HG03442 (cell line): ENCODE measurements around the gene PPP4C.
"Not testable (repeated sequence)": the region's sequence is repeated elsewhere in the genome, so short reads cannot be mapped to it uniquely, and the experiment has no call there.

ENCODE experiments used
- ATAC-seq: cut with Tn5 transposase; IDR thresholded peaks from one replicate; pipeline ENCODE4 v1.9.1; 2021; ENCODE audit warnings: mild to moderate bottlenecking, moderate library complexity; ENCODE audit not compliant: unreplicated experiment

Gene PPP4C

DNA sequence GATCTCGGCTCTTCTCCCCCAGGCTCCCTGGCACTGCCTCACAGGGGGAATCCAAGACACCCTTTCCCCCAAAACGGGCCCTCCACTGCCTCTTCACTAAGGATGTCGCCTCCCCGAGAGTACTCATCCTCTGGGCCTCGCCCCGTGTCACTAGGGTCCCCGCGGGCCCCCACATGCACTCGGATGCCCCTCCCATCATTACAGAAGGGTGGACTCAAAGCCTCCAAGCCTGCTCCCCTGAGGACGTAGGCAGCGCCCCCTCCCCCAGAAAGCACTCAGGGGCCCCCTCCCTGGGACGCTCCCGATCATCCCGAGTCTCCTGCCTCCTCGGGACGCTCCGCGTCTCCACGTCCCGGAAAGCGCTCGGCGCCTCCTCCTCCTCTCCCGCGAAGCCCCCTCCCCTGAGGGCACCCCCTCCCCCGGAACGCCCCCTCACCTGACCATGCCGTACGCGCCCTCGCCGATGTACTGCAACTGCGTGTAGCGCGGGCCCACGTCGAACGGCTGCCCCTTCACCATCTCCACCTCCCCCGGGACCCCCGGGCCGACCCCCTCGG lies 46.9 kb downstream of the PPP4C start:
- ATAC-seq = peak; percentile 11

DNA sequence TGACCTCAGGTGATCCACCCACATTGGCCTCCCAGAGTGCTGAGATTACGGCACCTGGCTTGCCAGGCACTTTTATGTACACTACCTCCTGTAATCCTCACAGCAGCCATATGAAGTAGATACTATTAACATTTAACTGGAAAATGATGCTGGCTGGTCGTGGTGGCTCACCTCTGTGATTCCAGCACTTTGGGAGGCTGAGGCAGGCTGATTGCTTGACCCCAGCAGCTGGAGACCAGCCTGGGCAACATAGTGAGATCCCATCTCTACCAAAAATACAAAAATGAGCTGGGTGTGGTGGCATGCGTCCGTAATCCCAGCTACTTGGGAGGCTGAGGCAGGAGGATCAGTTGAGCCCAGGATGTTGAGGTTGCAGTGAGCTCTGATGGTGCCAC lies 49.2 kb downstream of the PPP4C start:
- no peak for ATAC-seq

DNA sequence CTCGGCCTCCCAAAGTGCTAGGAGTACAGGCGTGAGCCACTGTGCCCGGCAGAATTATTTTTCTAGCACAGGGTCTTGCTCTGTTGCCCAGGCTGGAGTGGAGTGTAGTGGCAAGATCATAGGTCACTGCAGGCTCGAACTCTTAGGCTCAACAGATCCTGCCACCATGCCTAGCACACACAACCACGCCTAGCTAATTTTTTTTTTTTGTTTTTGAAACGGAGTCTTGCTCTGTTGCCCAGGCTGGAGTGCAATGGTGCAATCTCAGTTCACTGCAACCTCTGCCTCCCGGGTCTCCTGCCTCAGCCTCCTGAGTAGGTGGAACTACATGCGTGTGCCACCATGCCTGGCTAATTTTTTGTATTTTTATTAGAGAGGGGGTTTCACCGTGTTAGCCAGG lies 49.9 kb downstream of the PPP4C start:
- not testable (repeated sequence) for ATAC-seq

DNA sequence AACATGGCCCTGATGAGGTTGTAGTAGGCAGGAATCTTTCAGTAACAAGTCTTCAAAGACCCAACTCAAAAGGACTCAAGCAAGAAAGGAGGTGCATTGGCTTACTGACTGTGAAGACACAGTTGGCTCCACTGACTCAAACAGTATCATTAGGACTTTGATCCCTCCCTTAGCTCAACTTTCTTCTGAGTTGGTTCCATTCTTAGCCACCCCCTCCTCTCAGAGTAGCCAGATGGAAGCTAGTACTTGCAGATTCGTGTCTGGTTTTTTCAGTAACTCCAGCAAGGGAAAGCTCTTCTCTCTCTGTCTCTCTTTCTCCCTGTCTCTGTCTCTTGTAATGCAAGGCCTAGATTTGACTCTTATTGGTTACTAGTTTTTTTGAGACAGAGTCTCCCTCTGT lies 52.2 kb downstream of the PPP4C start:
- no peak for ATAC-seq

DNA sequence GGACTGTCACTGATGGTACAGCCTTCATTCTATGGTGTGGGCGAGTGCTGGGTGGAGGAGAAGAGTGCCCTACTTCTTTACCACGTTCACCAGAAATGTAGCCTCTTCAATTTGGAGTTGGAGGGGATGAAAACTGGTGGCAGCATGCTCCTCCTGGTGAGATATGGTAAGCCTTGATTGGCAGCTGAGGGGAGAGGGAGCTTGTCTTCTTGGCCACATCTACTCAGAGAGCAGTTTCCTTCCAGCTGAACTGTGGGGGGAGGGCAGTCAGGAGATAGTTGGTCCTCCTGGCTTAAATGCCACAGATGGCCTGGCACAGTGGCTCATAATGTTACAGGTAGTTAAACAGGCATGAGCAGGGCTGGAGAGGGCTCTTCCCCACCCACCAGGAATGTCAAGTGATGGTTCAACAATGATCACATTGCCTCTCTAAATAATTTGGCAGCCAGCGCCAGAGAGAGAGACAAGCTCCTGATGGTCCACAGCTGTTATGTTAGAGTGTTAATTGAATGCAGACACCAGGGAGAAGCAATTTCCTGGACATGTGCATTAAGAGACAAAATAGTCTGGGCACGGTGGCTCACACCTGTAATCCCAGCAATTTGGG lies 56.2 kb downstream of the PPP4C start:
- no peak for ATAC-seq

DNA sequence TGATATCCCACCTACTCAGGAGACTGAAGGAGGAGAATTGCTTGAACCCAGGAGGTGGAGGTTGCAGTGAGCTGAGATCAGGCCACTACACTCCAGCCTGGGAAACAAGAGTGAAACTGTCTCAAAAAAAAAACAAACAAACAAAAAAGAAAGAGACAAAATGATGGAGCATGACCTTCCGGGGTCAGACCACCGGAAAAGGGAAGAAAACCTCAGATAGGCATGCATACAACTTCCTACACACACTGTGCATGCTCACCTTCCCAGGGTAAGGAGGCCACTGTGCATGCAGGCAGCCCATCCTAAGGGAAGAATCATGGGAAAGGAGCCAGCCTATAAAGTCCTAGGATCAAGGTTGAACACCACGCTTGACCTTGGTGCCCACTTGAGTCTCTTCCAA lies 56.8 kb downstream of the PPP4C start:
- ATAC-seq = no peak
